SK-N-MC (cell line): Measurements from ENCODE around the gene CTR9.

Source experiments
- EZH2 ChIP-seq: fragments of 200-600 bp; sonication (generic); IDR thresholded peaks from one replicate; pipeline ENCODE4 v1.6.1; 2017; ENCODE audit warnings: antibody characterized with exemption
- POLR2AphosphoS5 ChIP-seq: IDR thresholded peaks from 2 replicates; pipeline ENCODE4 v1.6.1; 2012; ENCODE audit warnings: mild to moderate bottlenecking, low read depth, low read length, borderline replicate concordance

DNA sequence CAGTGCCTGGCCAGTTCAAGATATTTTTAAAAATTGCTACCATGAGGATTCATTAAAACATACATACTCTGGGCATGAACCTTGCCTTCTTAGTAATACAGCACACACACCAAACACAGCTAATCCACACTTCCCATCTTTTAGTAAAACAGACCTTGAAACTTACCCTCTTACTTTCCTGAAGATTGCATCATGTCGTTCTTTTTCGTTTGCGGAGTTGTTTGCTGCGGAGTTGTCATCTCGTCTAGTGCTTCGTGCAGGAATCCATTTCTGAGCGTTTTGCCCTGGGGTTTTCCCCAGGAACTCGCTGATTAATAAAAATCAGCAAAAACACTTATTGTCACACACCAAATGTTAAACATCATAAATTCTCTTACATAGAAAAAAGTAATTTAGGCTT, 54.7 kb downstream of the CTR9 start:
- no peak for TF ChIP-seq EZH2
- no peak for TF ChIP-seq POLR2AphosphoS5
